SU-DHL-6 (cell line): ENCODE measurements around the gene COL17A1.

Experiments used
- H2AFZ ChIP-seq: fragments of 200-600 bp; sonication (generic); 2 replicates; pipeline ENCODE4 v1.6.1; 2014; ENCODE audit warnings: low read depth, mild to moderate bottlenecking, moderate library complexity, mixed read lengths, antibody characterized with exemption, low read length; ENCODE audit not compliant: severe bottlenecking
- H3F3A ChIP-seq: fragments of 200-600 bp; shearing (Covaris generic); 2 replicates; pipeline ENCODE4 v1.6.0; 2016; ENCODE audit warnings: antibody characterized with exemption, mild to moderate bottlenecking; ENCODE audit not compliant: insufficient read depth
- H3K27ac ChIP-seq: fragments of 200-600 bp; sonication (generic); 2 replicates; pipeline ENCODE4 v1.5.1; 2016; ENCODE audit warnings: low read depth, mild to moderate bottlenecking, low read length, moderate library complexity, mixed read lengths
- H3K27me3 ChIP-seq: fragments of 200-600 bp; sonication (generic), shearing (Covaris generic); 2 replicates; pipeline ENCODE4 v1.6.0; 2014; ENCODE audit warnings: mild to moderate bottlenecking, low read length
- H3K36me3 ChIP-seq: fragments of 200-600 bp; sonication (generic); 2 replicates; pipeline ENCODE4 v1.6.1; 2014; ENCODE audit warnings: mild to moderate bottlenecking, low read length, mixed read lengths
- H3K4me2 ChIP-seq: fragments of 300-600, 200-600 bp; shearing (Covaris generic), sonication (generic); 2 replicates; pipeline ENCODE4 v1.6.0; 2014; ENCODE audit warnings: low read length, low read depth, mild to moderate bottlenecking; ENCODE audit not compliant: poor library complexity, severe bottlenecking
- H3K4me3 ChIP-seq: fragments of 200-600 bp; sonication (generic); 2 replicates; pipeline ENCODE4 v1.5.1; 2014; ENCODE audit warnings: antibody characterized with exemption, low read length, mild to moderate bottlenecking, mixed read lengths; ENCODE audit not compliant: insufficient read depth, poor library complexity, severe bottlenecking
- H3K79me2 ChIP-seq: fragments of 200-600 bp; sonication (generic); 2 replicates; pipeline ENCODE4 v1.6.1; 2014; ENCODE audit warnings: mild to moderate bottlenecking, low read length, moderate library complexity; ENCODE audit not compliant: insufficient read depth
- H3K9ac ChIP-seq: fragments of 200-600 bp; sonication (generic); 2 replicates; pipeline ENCODE4 v1.7.0; 2014; ENCODE audit warnings: mild to moderate bottlenecking, low read length
- H3K9me2 ChIP-seq: fragments of 200-600 bp; sonication (generic); replicated peaks from 2 replicates; pipeline ENCODE4 v1.6.1; 2014; ENCODE audit warnings: low read length; ENCODE audit not compliant: insufficient read depth
- H3K9me3 ChIP-seq: fragments of 200-600 bp; sonication (generic); 2 replicates; pipeline ENCODE4 v1.6.1; 2014; ENCODE audit warnings: low read length, mixed read lengths; ENCODE audit not compliant: insufficient read depth
- H4K20me1 ChIP-seq: fragments of 200-600 bp; sonication (generic); 2 replicates; pipeline ENCODE4 v1.6.1; 2014; ENCODE audit warnings: low read depth, mild to moderate bottlenecking, antibody characterized with exemption, low read length, moderate library complexity, mixed read lengths
- CTCF ChIP-seq: fragments of 200-600 bp; sonication (generic); IDR thresholded peaks from one replicate; pipeline ENCODE4 v1.5.1; 2017; ENCODE audit warnings: antibody characterized with exemption, mild to moderate bottlenecking, low read length, moderate library complexity; ENCODE audit not compliant: insufficient read depth, poor library complexity, severe bottlenecking
- EZH2phosphoT487 ChIP-seq: fragments of 200-600 bp; sonication (generic), shearing (Covaris generic); conservative IDR thresholded peaks from 2 replicates; pipeline ENCODE4 v1.6.1; 2018; ENCODE audit warnings: mild to moderate bottlenecking, antibody characterized with exemption, low read length, moderate library complexity, mixed read lengths

Gene COL17A1

GRCh38 chr10:104031631-104032030 is 54.0 kb downstream of the COL17A1 start:
- H3K36me3 ChIP-seq: 0 out of 2 replicates have a peak, but pooled peaks cover 4% of the 10 kb centered on the region
- no peaks in the 10 kb centered on the region for H3K79me2 ChIP-seq
- H3K27me3 ChIP-seq: no peaks in the 10 kb centered on the region
- H3K9me2 ChIP-seq: no peaks in the 10 kb centered on the region
- H3K9me3 ChIP-seq: no peaks in the 10 kb centered on the region
- H3K27ac ChIP-seq: no peak overlapping the region
- no peaks in the 10 kb centered on the region for H4K20me1 ChIP-seq
- no peak for TF ChIP-seq CTCF
- TF ChIP-seq EZH2phosphoT487: no peak
- H3K4me2 ChIP-seq: no peak overlapping the region
- H2AFZ ChIP-seq: no peak overlapping the region
- H3F3A ChIP-seq: no peaks in the 10 kb centered on the region
- H3K4me3 ChIP-seq: no peak overlapping the region
- H3K9ac ChIP-seq: no peak overlapping the region

GRCh38 chr10:104029521-104029860 is 56.2 kb downstream of the COL17A1 start:
- TF ChIP-seq CTCF: no peak
- TF ChIP-seq EZH2phosphoT487: no peak
- Histone ChIP-seq H3K27ac (no peak overlapping the region), H3K4me3 (no peak overlapping the region), H3F3A (no peaks in the 10 kb centered on the region), H3K9me3 (no peaks in the 10 kb centered on the region), H3K9me2 (no peaks in the 10 kb centered on the region), H3K36me3 (peaks cover 19% of the 10 kb centered on the region; the same call in 1 of the 2 replicates), H2AFZ (no peak overlapping the region), H4K20me1 (no peaks in the 10 kb centered on the region), H3K9ac (no peak overlapping the region), H3K27me3 (no peaks in the 10 kb centered on the region), H3K79me2 (no peaks in the 10 kb centered on the region), H3K4me2 (no peak overlapping the region)

- H3F3A ChIP-seq: no peaks in the 10 kb centered on the region
- no peak overlapping the region for H3K27ac ChIP-seq
- H3K4me2 ChIP-seq: no peak overlapping the region
- no peak overlapping the region for H2AFZ ChIP-seq
- no peaks in the 10 kb centered on the region for H3K27me3 ChIP-seq
- TF ChIP-seq EZH2phosphoT487 (no peak), CTCF (no peak)
- H3K9me2 ChIP-seq: no peaks in the 10 kb centered on the region
- no peaks in the 10 kb centered on the region for H4K20me1 ChIP-seq
- H3K9me3 ChIP-seq: no peaks in the 10 kb centered on the region
- no peaks in the 10 kb centered on the region for H3K79me2 ChIP-seq
- H3K4me3 ChIP-seq: no peak overlapping the region
- H3K9ac ChIP-seq: no peak overlapping the region
- H3K36me3 ChIP-seq: peaks cover 19% of the 10 kb centered on the region; the same call in 1 of the 2 replicates
Observed at GRCh38 chr10:104028823-104029520, 56.7 kb downstream of the COL17A1 start.
